HG03575 (cell line): ENCODE data around the gene HK3.

Experiments
- ATAC-seq: cut with Tn5 transposase; IDR thresholded peaks from one replicate; pipeline ENCODE4 v1.9.1; 2021; ENCODE audit not compliant: unreplicated experiment, insufficient number of reproducible peaks, low FRiP score; ENCODE audit errors: extremely low read depth

The HK3 gene

GRCh38 chr5:176906126-176906525 is 7.0 kb upstream of the HK3 start:
- ATAC-seq, result no peak

GRCh38 chr5:176904276-176904675 is 5.1 kb upstream of the HK3 start:
- ATAC-seq, result no peak

- ATAC-seq, result no peak
Observed at GRCh38 chr5:176902911-176903664, 3.9 kb upstream of the HK3 start.

GRCh38 chr5:176902102-176902814 is 3.1 kb upstream of the HK3 start:
- ATAC-seq, result no peak

GRCh38 chr5:176901260-176902101 is 2.3 kb upstream of the HK3 start:
- no peak for ATAC-seq

- no peak for ATAC-seq
Observed at GRCh38 chr5:176900780-176901204, 1.6 kb upstream of the HK3 start.

- no peak for ATAC-seq
Observed at GRCh38 chr5:176899946-176900779, 1.0 kb upstream of the HK3 start.

- ATAC-seq, result no peak
Observed at GRCh38 chr5:176897263-176897662, 1.9 kb downstream of the HK3 start.

- ATAC-seq, result no peak
Observed at GRCh38 chr5:176895831-176896230, 3.3 kb downstream of the HK3 start.

- ATAC-seq, result no peak
Observed at GRCh38 chr5:176894298-176894697, 4.8 kb downstream of the HK3 start.

GRCh38 chr5:176892663-176893062 is 6.5 kb downstream of the HK3 start:
- no peak for ATAC-seq

- no peak for ATAC-seq
Observed at GRCh38 chr5:176891331-176891958, 7.7 kb downstream of the HK3 start.

GRCh38 chr5:176890455-176891330 is 8.5 kb downstream of the HK3 start:
- no peak for ATAC-seq

GRCh38 chr5:176889321-176890280 is 9.5 kb downstream of the HK3 start:
- no peak for ATAC-seq

- no peak for ATAC-seq
Observed at GRCh38 chr5:176888865-176889165, 10.3 kb downstream of the HK3 start.

GRCh38 chr5:176888016-176888864 is 10.9 kb downstream of the HK3 start:
- no peak for ATAC-seq
